Gastrocnemius medialis (tissue), 4 donors: ENCODE data around the gene SLC66A2. TPM values are rescaled to one million over a fixed set of nuclear protein-coding genes. Genes with fewer than 3 reads are reported as not detected.

ENCODE experiments used
- ATAC-seq, 2 donors: fragments of 150-250 bp; one replicate each; pipeline ENCODE4 v1.9.1; 2016
- DNase-seq, 2 donors: peaks; one replicate each; pipeline ENCODE4 v3.0.0-alpha.2; 2019
- H3K27ac ChIP-seq, 4 donors: fragments of 200-600 bp; sonication (generic); 1 replicate in 1 of 4; 2 replicates in 3 of 4; pipeline ENCODE4 v1.5.1; 2016 to 2018; ENCODE audit warnings: mild to moderate bottlenecking in 2 of 4, moderate library complexity in 1 of 4
- H3K27me3 ChIP-seq, 3 donors: fragments of 200-600 bp; sonication (generic) in 2 of 3; 1 replicate in 1 of 3; 2 replicates in 2 of 3; pipeline versions ENCODE4 v1.5.1 to v1.6.0; 2016 to 2019; ENCODE audit warnings: mild to moderate bottlenecking in 1 of 3, moderate library complexity in 1 of 3
- H3K36me3 ChIP-seq, 2 donors: fragments of 200-600 bp; sonication (generic) in 1 of 2; one replicate each; pipeline ENCODE4 v1.5.1; 2017 to 2018
- H3K4me1 ChIP-seq, 2 donors: fragments of 200-600 bp; sonication (generic) in 1 of 2; one replicate each; pipeline ENCODE4 v1.5.1; 2016 to 2017; ENCODE audit warnings: mild to moderate bottlenecking in 2 of 2
- H3K4me3 ChIP-seq, 4 donors: fragments of 200-600 bp; sonication (generic) in 3 of 4; 1 replicate in 1 of 4; 2 replicates in 3 of 4; pipeline ENCODE4 v1.5.1; 2016 to 2019; ENCODE audit warnings: mild to moderate bottlenecking in 2 of 4
- H3K9me3 ChIP-seq, 3 donors: fragments of 200-600 bp; sonication (generic) in 2 of 3; 1 replicate in 1 of 3; 2 replicates in 2 of 3; pipeline ENCODE4 v1.5.1; 2016 to 2019
- CTCF ChIP-seq, 5 experiments: fragments of 450-650 bp in 3 of 5; fragments of 200-600 bp in 2 of 5; sonication (generic) in 2 of 5; IDR thresholded peaks in 4 of 5; conservative IDR thresholded peaks in 1 of 5; 1 replicate in 4 of 5; 2 replicates in 1 of 5; pipeline ENCODE4 v1.5.1; 2016 to 2019; ENCODE audit warnings: antibody characterized with exemption in 5 of 5, mild to moderate bottlenecking in 3 of 5, moderate library complexity in 3 of 5
- POLR2A ChIP-seq, 2 donors: fragments of 450-650 bp; IDR thresholded peaks; one replicate each; pipeline ENCODE4 v1.6.1; 2017; ENCODE audit warnings: antibody characterized with exemption in 2 of 2, mild to moderate bottlenecking in 2 of 2, moderate library complexity in 2 of 2
- in situ Hi-C, 4 donors: fragments of 200-750 bp; cut with MboI; loops; one replicate each; pipeline versions ENCODE4 v1.15.0 to v1.8.0; 2017; ENCODE audit warnings: low sequenced_read_pairs in 4 of 4
- intact Hi-C: fragments of 100-400 bp; cut with DNase I; formaldehyde crosslinking; loops from one replicate; pipeline ENCODE4 v1.15.1; 2023; ENCODE audit warnings: low total_unique reads
- total RNA-seq, 4 donors: library from RNA; depleted of rRNA; stranded (reverse); fragments of >200 nt; gene quantifications; one replicate each; pipeline versions ENCODE4 v1.1.0 to v1.2.3, GENCODE V29; 2016

Gene SLC66A2
- total RNA-seq, 4 donors from 2014 or later, result 43.3 to 121 (median 107) TPM

- TF ChIP-seq CTCF (IDR thresholded peaks at IDR 0.05 in 4 of 5, conservative IDR thresholded peaks at IDR 0.05 in 1 of 5), result no peak
- TF ChIP-seq POLR2A (IDR thresholded peaks at IDR 0.05), result no peak
- H3K27ac ChIP-seq, result no peak overlapping the region
- no peak for ATAC-seq
- intact Hi-C loops (no loop called here), in situ Hi-C loops (no loop called here)
- peaks cover 0 to 36% of the 10 kb centered on the region in 2 donors for H3K36me3 ChIP-seq
- DNase-seq, result no peak
- peaks cover 0 to 11% (median 0%) of the 10 kb centered on the region in 3 donors for H3K9me3 ChIP-seq
- peaks cover 15 to 32% of the 10 kb centered on the region in 2 donors for H3K4me1 ChIP-seq
- H3K4me3 ChIP-seq, result no peak overlapping the region
- no peaks in the 10 kb centered on the region for H3K27me3 ChIP-seq
Measured at GRCh38 chr18:79931475-79931874, 20.0 kb downstream of the SLC66A2 start.

DNA sequence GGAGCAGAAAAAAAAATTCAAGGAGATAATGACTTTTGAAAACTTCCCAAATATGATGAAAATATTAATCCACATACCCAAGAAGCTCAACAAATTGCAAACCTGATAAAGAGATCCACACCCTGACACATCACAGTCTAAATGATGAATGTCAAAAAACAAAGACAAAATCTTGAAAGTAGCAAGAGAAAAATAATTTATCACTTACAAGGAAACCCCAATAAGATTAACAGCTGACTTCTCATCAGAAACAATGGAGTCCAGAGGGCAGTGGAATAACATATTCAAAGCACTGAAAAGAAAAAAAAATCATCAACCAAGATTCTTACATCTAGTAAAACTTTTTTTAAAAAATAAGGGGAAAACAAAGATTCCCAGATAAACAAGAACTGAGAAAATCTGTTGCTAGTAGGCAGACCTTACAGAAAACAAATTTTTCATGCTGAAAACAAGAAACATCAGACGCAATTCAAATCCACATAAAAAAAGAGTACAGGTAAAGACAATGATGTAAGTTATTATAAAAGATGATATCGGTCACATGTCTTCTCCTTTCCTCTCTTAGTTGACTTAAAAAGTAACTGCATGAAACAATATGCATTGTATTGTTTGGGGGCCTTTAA, 21.3 kb downstream of the SLC66A2 start:
- peaks cover 0 to 11% (median 0%) of the 10 kb centered on the region in 3 donors for H3K9me3 ChIP-seq
- TF ChIP-seq POLR2A (IDR thresholded peaks at IDR 0.05) (no peak), CTCF (IDR thresholded peaks at IDR 0.05 in 4 of 5, conservative IDR thresholded peaks at IDR 0.05 in 1 of 5) (no peak)
- no peak overlapping the region for H3K27ac ChIP-seq
- H3K4me1 ChIP-seq, result peaks cover 28 to 45% of the 10 kb centered on the region in 2 donors
- in situ Hi-C loops (no loop called here), intact Hi-C loops (no loop called here)
- peaks cover 0 to 32% of the 10 kb centered on the region in 2 donors for H3K36me3 ChIP-seq
- ATAC-seq (no peak), DNase-seq (no peak)
- H3K4me3 ChIP-seq, result no peak overlapping the region
- H3K27me3 ChIP-seq, result no peaks in the 10 kb centered on the region

DNA sequence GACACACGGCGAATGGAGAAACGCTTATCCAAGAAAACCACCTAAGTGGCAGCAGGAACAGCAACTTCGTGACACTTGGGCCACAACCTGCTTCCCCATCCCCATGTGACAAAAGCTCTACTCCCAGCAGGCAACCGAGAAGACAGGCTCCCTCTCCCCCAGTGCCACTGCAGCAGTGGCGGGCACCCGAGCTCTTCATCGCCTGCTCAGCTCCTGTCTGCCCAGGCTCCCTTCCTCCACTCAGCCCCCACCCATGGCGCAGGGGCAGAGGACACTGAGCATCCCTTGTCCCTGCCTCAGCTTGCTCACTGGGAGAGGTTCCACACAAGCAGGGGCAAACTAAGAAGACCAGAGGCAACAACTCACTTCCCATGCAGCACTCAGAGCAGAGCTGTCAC, 22.9 kb downstream of the SLC66A2 start:
- Histone ChIP-seq H3K4me1 (peaks cover 37 to 49% of the 10 kb centered on the region in 2 donors), H3K9me3 (peaks cover 0 to 11% (median 0%) of the 10 kb centered on the region in 3 donors), H3K27me3 (no peaks in the 10 kb centered on the region), H3K4me3 (no peak overlapping the region), H3K27ac (no peak overlapping the region), H3K36me3 (peaks cover 0 to 24% of the 10 kb centered on the region in 2 donors)
- no peak for ATAC-seq
- TF ChIP-seq CTCF (IDR thresholded peaks at IDR 0.05 in 4 of 5, conservative IDR thresholded peaks at IDR 0.05 in 1 of 5) (no peak), POLR2A (IDR thresholded peaks at IDR 0.05) (no peak)
- DNase-seq, result no peak
- intact Hi-C loops (loop anchor here (10.0 kb wide), 1 partner anchor 204 kb away; no protein-coding TSS in a partner anchor), in situ Hi-C loops (no loop called here)

GRCh38 chr18:79927607-79928562, 23.6 kb downstream of the SLC66A2 start:
- no peak for ATAC-seq
- no peak overlapping the region for H3K4me3 ChIP-seq

More at GRCh38 chr18:79927607-79928562, 23.6 kb downstream of the SLC66A2 start:
- TF ChIP-seq CTCF (IDR thresholded peaks at IDR 0.05 in 4 of 5, conservative IDR thresholded peaks at IDR 0.05 in 1 of 5) (no peak), POLR2A (IDR thresholded peaks at IDR 0.05) (no peak)
- H3K27me3 ChIP-seq, result no peaks in the 10 kb centered on the region
- peaks cover 37 to 49% of the 10 kb centered on the region in 2 donors for H3K4me1 ChIP-seq
- intact Hi-C loops (loop anchor here (10.0 kb wide), 1 partner anchor 203 kb away; no protein-coding TSS in a partner anchor), in situ Hi-C loops (no loop called here)
- DNase-seq, result peak in 1 of 2 donors; percentile 18
- H3K9me3 ChIP-seq, result peaks cover 0 to 11% (median 0%) of the 10 kb centered on the region in 3 donors
- H3K27ac ChIP-seq, result peak overlapping the region in 1 of 4 donors; percentile 92
- H3K36me3 ChIP-seq, result peaks cover 0 to 22% of the 10 kb centered on the region in 2 donors
